PC-9 (cell line): Measurements from ENCODE around the gene PKD1L1. TPM values are rescaled to one million over a fixed set of nuclear protein-coding genes. Genes with fewer than 3 reads are reported as not detected.

Experiments
- BruUV-seq: library from RNA; stranded (reverse); fragments of 400-500 nt; replicated peaks from 2 replicates; lab custom pipeline; 2021; lab: Mats Ljungman, UMichigan
- CTCF ChIA-PET: fragments of 300-600 bp; sonication (Branson Sonifier 250); formaldehyde crosslinking; loops from one replicate; lab custom pipeline; 2022; ENCODE audit warnings: antibody characterized with exemption; lab: Charles Lee
- POLR2A ChIA-PET: fragments of 300-600 bp; sonication (Branson Sonifier 250); formaldehyde crosslinking; loops from one replicate; lab custom pipeline; 2022; ENCODE audit warnings: antibody characterized with exemption; ENCODE audit not compliant: unreplicated experiment; lab: Charles Lee
- DNase-seq, 2 experiments: peaks; one replicate each; pipeline versions ENCODE4 v3.0.0 to v3.0.0-alpha.2; 2015 to 2022; ENCODE audit warnings: mixed read lengths in 1 of 2
- H2AFZ ChIP-seq: fragments of 200-600 bp; sonication (generic); 2 replicates; pipeline ENCODE4 v1.8.1; 2017; ENCODE audit warnings: antibody characterized with exemption
- H3F3A ChIP-seq: fragments of 200-600 bp; sonication (generic); 2 replicates; pipeline ENCODE4 v1.8.1; 2017; ENCODE audit warnings: antibody characterized with exemption, mild to moderate bottlenecking, low read depth; ENCODE audit not compliant: insufficient read depth
- H3K27ac ChIP-seq: fragments of 200-600 bp; sonication (generic); 2 replicates; pipeline ENCODE4 v1.6.1; 2016; ENCODE audit warnings: mixed run types
- H3K27me3 ChIP-seq: fragments of 200-600 bp; sonication (generic); 2 replicates; pipeline ENCODE4 v1.6.1; 2016; ENCODE audit warnings: low read depth, mixed run types; ENCODE audit not compliant: insufficient read depth
- H3K36me3 ChIP-seq: fragments of 200-600 bp; sonication (generic); 2 replicates; pipeline ENCODE4 v1.6.1; 2016; ENCODE audit warnings: low read depth, mixed run types
- H3K4me1 ChIP-seq: fragments of 200-600 bp; sonication (generic); replicated peaks from 2 replicates; pipeline ENCODE4 v1.6.1; 2016; ENCODE audit warnings: mixed run types; ENCODE audit not compliant: insufficient read depth
- H3K4me2 ChIP-seq: fragments of 200-600 bp; sonication (generic); 2 replicates; pipeline ENCODE4 v1.6.1; 2017; ENCODE audit warnings: mixed run types
- H3K4me3 ChIP-seq: fragments of 200-600 bp; sonication (generic); 2 replicates; pipeline ENCODE4 v1.6.1; 2016; ENCODE audit warnings: mixed run types
- H3K79me2 ChIP-seq: fragments of 200-600 bp; sonication (generic); 2 replicates; pipeline ENCODE4 v1.6.1; 2017; ENCODE audit warnings: low read depth, mixed run types
- H3K9me2 ChIP-seq: fragments of 200-600 bp; sonication (generic); 2 replicates; pipeline ENCODE4 v1.8.1; 2017; ENCODE audit warnings: mild to moderate bottlenecking; ENCODE audit not compliant: insufficient read depth
- H3K9me3 ChIP-seq: fragments of 200-600 bp; sonication (generic); 2 replicates; pipeline ENCODE4 v1.8.1; 2016; ENCODE audit warnings: low read depth; ENCODE audit not compliant: insufficient read depth
- H4K20me1 ChIP-seq: fragments of 200-600 bp; sonication (generic); 2 replicates; pipeline ENCODE4 v1.8.1; 2017; ENCODE audit not compliant: insufficient read depth
- CTCF ChIP-seq: fragments of 200-600 bp; sonication (generic); conservative IDR thresholded peaks from 2 replicates; pipeline ENCODE4 v1.6.1; 2017; ENCODE audit warnings: mixed run types, antibody characterized with exemption, mild to moderate bottlenecking, moderate library complexity
- EZH2 ChIP-seq: fragments of 200-600 bp; sonication (generic); IDR thresholded peaks from 2 replicates; pipeline ENCODE4 v1.8.0; 2017; ENCODE audit warnings: antibody characterized with exemption, low read depth
- intact Hi-C: fragments of 100-400 bp; cut with micrococcal nuclease; formaldehyde crosslinking; loops from one replicate; pipeline ENCODE4 v1.10.0; 2022; ENCODE audit not compliant: unreplicated experiment
- total RNA-seq: library from RNA; stranded (reverse); gene quantifications from 2 replicates; pipeline ENCODE4 v1.2.3, GENCODE V29; 2021

Gene PKD1L1
- total RNA-seq, 1 experiment from 2014 or later: 0.07 TPM

GRCh38 chr7:47937711-47938573 lies 10.3 kb downstream of the PKD1L1 start:
- H3K9me2 ChIP-seq: no peaks in the 10 kb centered on the region
- H3F3A ChIP-seq: peaks cover 11% of the 10 kb centered on the region; the same call in 1 of the 2 replicates
- TF ChIP-seq EZH2 (no peak), CTCF (no peak)
- BruUV-seq: no TSS peak
- no peak overlapping the region for H3K27ac ChIP-seq
- no peak overlapping the region for H3K4me3 ChIP-seq
- H3K4me1 ChIP-seq: peaks cover 23% of the 10 kb centered on the region
- H2AFZ ChIP-seq: no peak overlapping the region
- H3K9me3 ChIP-seq: no peaks in the 10 kb centered on the region
- H3K4me2 ChIP-seq: no peak overlapping the region
- H3K27me3 ChIP-seq: no peaks in the 10 kb centered on the region
- H3K36me3 ChIP-seq: no peaks in the 10 kb centered on the region
- H3K79me2 ChIP-seq: no peaks in the 10 kb centered on the region
- H4K20me1 ChIP-seq: no peaks in the 10 kb centered on the region
- DNase-seq: no peak
- CTCF ChIA-PET: interaction anchor here (0.6 to 1.5 kb wide), 3 partner anchors 275 to 672 kb away, joined by 4 to 5 read pairs (median 5); no protein-coding TSS in a partner anchor
- POLR2A ChIA-PET: interaction anchor here (0.5 kb wide), 2 partner anchors 336 to 453 kb away, joined by 3 to 4 read pairs; no protein-coding TSS in a partner anchor
- intact Hi-C loops: loop anchor here (1.0 to 10.0 kb wide), 3 partner anchors 362 to 672 kb away; no protein-coding TSS in a partner anchor

GRCh38 chr7:47937065-47937687 lies 11.1 kb downstream of the PKD1L1 start:
- Histone ChIP-seq H3K9me2 (no peaks in the 10 kb centered on the region), H3K27me3 (no peaks in the 10 kb centered on the region), H3K27ac (no peak overlapping the region), H4K20me1 (no peaks in the 10 kb centered on the region), H3K36me3 (no peaks in the 10 kb centered on the region), H3K9me3 (no peaks in the 10 kb centered on the region), H3K4me2 (no peak overlapping the region), H3K4me3 (no peak overlapping the region), H2AFZ (no peak overlapping the region), H3F3A (peaks cover 11% of the 10 kb centered on the region; the same call in 1 of the 2 replicates), H3K79me2 (no peaks in the 10 kb centered on the region), H3K4me1 (peaks cover 19% of the 10 kb centered on the region)
- ChIA-PET CTCF (interaction anchor here (0.6 to 0.7 kb wide), 2 partner anchors 63 to 290 kb away, joined by 3 to 10 read pairs; no protein-coding TSS in a partner anchor), POLR2A (no interaction called here)
- no peak for TF ChIP-seq CTCF
- TF ChIP-seq EZH2: no peak
- DNase-seq: no peak
- intact Hi-C loops: loop anchor here (10.0 kb wide), 1 partner anchor 502 kb away; no protein-coding TSS in a partner anchor
- BruUV-seq: no TSS peak

- no peak for TF ChIP-seq EZH2
- no peak for TF ChIP-seq CTCF
- ChIA-PET CTCF (interaction anchor here (0.6 to 0.7 kb wide), 2 partner anchors 63 to 289 kb away, joined by 3 to 10 read pairs; no protein-coding TSS in a partner anchor), POLR2A (interaction anchor here (0.6 kb wide), 1 partner anchor 16 kb away, joined by 8 read pairs; no protein-coding TSS in a partner anchor)
- H3K9me2 ChIP-seq: no peaks in the 10 kb centered on the region
- no peak overlapping the region for H3K27ac ChIP-seq
- no peaks in the 10 kb centered on the region for H3K27me3 ChIP-seq
- H3K36me3 ChIP-seq: no peaks in the 10 kb centered on the region
- H3F3A ChIP-seq: peaks cover 5% of the 10 kb centered on the region; the same call in 1 of the 2 replicates
- H3K4me2 ChIP-seq: no peak overlapping the region
- no TSS peak for BruUV-seq
- H3K4me3 ChIP-seq: no peak overlapping the region
- intact Hi-C loops: loop anchor here (10.0 kb wide), 1 partner anchor 502 kb away; no protein-coding TSS in a partner anchor
- DNase-seq: no peak
- no peaks in the 10 kb centered on the region for H3K79me2 ChIP-seq
- no peak overlapping the region for H2AFZ ChIP-seq
- H4K20me1 ChIP-seq: no peaks in the 10 kb centered on the region
- H3K4me1 ChIP-seq: peaks cover 11% of the 10 kb centered on the region
- no peaks in the 10 kb centered on the region for H3K9me3 ChIP-seq
Observed at GRCh38 chr7:47936323-47936722, 11.9 kb downstream of the PKD1L1 start.
